ENCODE data around the gene WBP4. TPM values are rescaled to one million over a fixed set of nuclear protein-coding genes. Genes with fewer than 3 reads are reported as not detected.

WBP4 gene
- total and polyA plus RNA-seq, 5 donors from 2014 or later: 3.0 to 5.6 (median 3.5) TPM

- H3K9me3 ChIP-seq (ENCODE audit: control insufficient read depth in 2 of 2, low read length in 2 of 2): no peaks in the 10 kb centered on the region
- H3K36me3 Mint-ChIP-seq: peaks cover 30% of the 10 kb centered on the region
- no peak overlapping the region for H3K27ac ChIP-seq (ENCODE audit: insufficient read depth, low read length, poor library complexity, severe bottlenecking)
- DNase-seq (no peak), ATAC-seq (ENCODE audit: low read depth in 2 of 2) (no peak)
- H3K4me3 ChIP-seq (ENCODE audit: low read depth, low read length): no peak overlapping the region
- peaks cover 20% of the 10 kb centered on the region for H3K27me3 Mint-ChIP-seq
- peaks cover 0 to 3% (median 0%) of the 10 kb centered on the region in 7 donors for H3K9me3 Mint-ChIP-seq
- H3K36me3 ChIP-seq (ENCODE audit: control insufficient read depth, insufficient read depth, low read length): peaks cover 40% of the 10 kb centered on the region
- H3K4me1 Mint-ChIP-seq: peaks cover 29 to 64% (median 40%) of the 10 kb centered on the region in 4 donors
- no peaks in the 10 kb centered on the region for H3K27me3 ChIP-seq (ENCODE audit: control insufficient read depth, insufficient read depth, low read length)
- H3K4me1 ChIP-seq (ENCODE audit: control insufficient read depth, insufficient read depth, low read length, poor library complexity, severe bottlenecking): peaks cover 17% of the 10 kb centered on the region
- peak overlapping the region in 2 of 4 donors; percentile 21 to 90 for H3K4me3 Mint-ChIP-seq
- no peak overlapping the region for H3K27ac Mint-ChIP-seq
Measured at GRCh38 chr13:41064493-41064892, 3.2 kb downstream of the WBP4 start.

GRCh38 chr13:41065078-41065477, 3.8 kb downstream of the WBP4 start:
- H3K4me3 Mint-ChIP-seq: peak overlapping the region in 1 of 4 donors; percentile 63
- peaks cover 20% of the 10 kb centered on the region for H3K27me3 Mint-ChIP-seq
- H3K27ac ChIP-seq (ENCODE audit: insufficient read depth, low read length, poor library complexity, severe bottlenecking): no peak overlapping the region
- DNase-seq (no peak), ATAC-seq (ENCODE audit: low read depth in 2 of 2) (no peak)
- peaks cover 12% of the 10 kb centered on the region for H3K4me1 ChIP-seq (ENCODE audit: control insufficient read depth, insufficient read depth, low read length, poor library complexity, severe bottlenecking)
- peaks cover 0 to 3% (median 0%) of the 10 kb centered on the region in 7 donors for H3K9me3 Mint-ChIP-seq
- no peak overlapping the region for H3K4me3 ChIP-seq (ENCODE audit: low read depth, low read length)
- peaks cover 46% of the 10 kb centered on the region for H3K36me3 ChIP-seq (ENCODE audit: control insufficient read depth, insufficient read depth, low read length)
- no peaks in the 10 kb centered on the region for H3K9me3 ChIP-seq (ENCODE audit: control insufficient read depth in 2 of 2, low read length in 2 of 2)
- no peaks in the 10 kb centered on the region for H3K27me3 ChIP-seq (ENCODE audit: control insufficient read depth, insufficient read depth, low read length)
- H3K27ac Mint-ChIP-seq: no peak overlapping the region
- peaks cover 32% of the 10 kb centered on the region for H3K36me3 Mint-ChIP-seq
- H3K4me1 Mint-ChIP-seq: peaks cover 26 to 58% (median 39%) of the 10 kb centered on the region in 4 donors

- Mint-ChIP-seq H3K27ac (no peak overlapping the region), H3K36me3 (peaks cover 45% of the 10 kb centered on the region), H3K4me1 (peaks cover 2 to 7% (median 5%) of the 10 kb centered on the region in 4 donors), H3K4me3 (no peak overlapping the region), H3K9me3 (peaks cover 0 to under 1% (median 0%) of the 10 kb centered on the region in 7 donors), H3K27me3 (no peaks in the 10 kb centered on the region)
- no peak for DNase-seq
- Histone ChIP-seq H3K27ac (ENCODE audit: insufficient read depth, low read length, poor library complexity, severe bottlenecking) (no peak overlapping the region), H3K9me3 (ENCODE audit: control insufficient read depth in 2 of 2, low read length in 2 of 2) (no peaks in the 10 kb centered on the region), H3K27me3 (ENCODE audit: control insufficient read depth, insufficient read depth, low read length) (no peaks in the 10 kb centered on the region), H3K36me3 (ENCODE audit: control insufficient read depth, insufficient read depth, low read length) (peaks cover 48% of the 10 kb centered on the region), H3K4me3 (ENCODE audit: low read depth, low read length) (no peak overlapping the region), H3K4me1 (ENCODE audit: control insufficient read depth, insufficient read depth, low read length, poor library complexity, severe bottlenecking) (no peaks in the 10 kb centered on the region)
- ATAC-seq (ENCODE audit: low read depth in 2 of 2): no peak
Measured at GRCh38 chr13:41074523-41074922, 13.2 kb downstream of the WBP4 start.

GRCh38 chr13:41075034-41075433, 13.7 kb downstream of the WBP4 start:
- no peaks in the 10 kb centered on the region for H3K27me3 Mint-ChIP-seq
- H3K36me3 ChIP-seq (ENCODE audit: control insufficient read depth, insufficient read depth, low read length): peaks cover 43% of the 10 kb centered on the region
- H3K9me3 Mint-ChIP-seq: peaks cover 0 to 2% (median 0%) of the 10 kb centered on the region in 7 donors
- H3K4me3 ChIP-seq (ENCODE audit: low read depth, low read length): no peak overlapping the region
- DNase-seq: peak; percentile 21 to 44 (median 44)
- H3K4me1 Mint-ChIP-seq: peaks cover 2 to 6% (median 5%) of the 10 kb centered on the region in 4 donors
- H3K27me3 ChIP-seq (ENCODE audit: control insufficient read depth, insufficient read depth, low read length): no peaks in the 10 kb centered on the region
- peaks cover 46% of the 10 kb centered on the region for H3K36me3 Mint-ChIP-seq
- H3K4me3 Mint-ChIP-seq: no peak overlapping the region
- no peak overlapping the region for H3K27ac Mint-ChIP-seq
- H3K4me1 ChIP-seq (ENCODE audit: control insufficient read depth, insufficient read depth, low read length, poor library complexity, severe bottlenecking): no peaks in the 10 kb centered on the region
- no peak for ATAC-seq (ENCODE audit: low read depth in 2 of 2)
- H3K27ac ChIP-seq (ENCODE audit: insufficient read depth, low read length, poor library complexity, severe bottlenecking): no peak overlapping the region
- no peaks in the 10 kb centered on the region for H3K9me3 ChIP-seq (ENCODE audit: control insufficient read depth in 2 of 2, low read length in 2 of 2)

GRCh38 chr13:41075485-41075884, 14.2 kb downstream of the WBP4 start:
- no peak for DNase-seq
- H3K9me3 Mint-ChIP-seq: peaks cover 0 to 2% (median 0%) of the 10 kb centered on the region in 7 donors
- no peak for ATAC-seq (ENCODE audit: low read depth in 2 of 2)
- H3K4me1 Mint-ChIP-seq: peaks cover under 1 to 4% (median 2%) of the 10 kb centered on the region in 4 donors
- Histone ChIP-seq H3K27me3 (ENCODE audit: control insufficient read depth, insufficient read depth, low read length) (no peaks in the 10 kb centered on the region), H3K36me3 (ENCODE audit: control insufficient read depth, insufficient read depth, low read length) (peaks cover 39% of the 10 kb centered on the region), H3K27ac (ENCODE audit: insufficient read depth, low read length, poor library complexity, severe bottlenecking) (no peak overlapping the region), H3K9me3 (ENCODE audit: control insufficient read depth in 2 of 2, low read length in 2 of 2) (no peaks in the 10 kb centered on the region), H3K4me3 (ENCODE audit: low read depth, low read length) (no peak overlapping the region), H3K4me1 (ENCODE audit: control insufficient read depth, insufficient read depth, low read length, poor library complexity, severe bottlenecking) (no peaks in the 10 kb centered on the region)
- peaks cover 46% of the 10 kb centered on the region for H3K36me3 Mint-ChIP-seq
- H3K27me3 Mint-ChIP-seq: no peaks in the 10 kb centered on the region
- H3K4me3 Mint-ChIP-seq: no peak overlapping the region
- H3K27ac Mint-ChIP-seq: no peak overlapping the region

- DNase-seq (no peak), ATAC-seq (ENCODE audit: low read depth in 2 of 2) (no peak)
- Histone ChIP-seq H3K27ac (ENCODE audit: insufficient read depth, low read length, poor library complexity, severe bottlenecking) (no peak overlapping the region), H3K9me3 (ENCODE audit: control insufficient read depth in 2 of 2, low read length in 2 of 2) (no peaks in the 10 kb centered on the region), H3K4me3 (ENCODE audit: low read depth, low read length) (no peak overlapping the region), H3K27me3 (ENCODE audit: control insufficient read depth, insufficient read depth, low read length) (no peaks in the 10 kb centered on the region), H3K36me3 (ENCODE audit: control insufficient read depth, insufficient read depth, low read length) (peaks cover 32% of the 10 kb centered on the region), H3K4me1 (ENCODE audit: control insufficient read depth, insufficient read depth, low read length, poor library complexity, severe bottlenecking) (no peaks in the 10 kb centered on the region)
- Mint-ChIP-seq H3K4me3 (no peak overlapping the region), H3K9me3 (peaks cover 0 to 2% (median 0%) of the 10 kb centered on the region in 7 donors), H3K27ac (peak overlapping the region in 1 of 3 donors; percentile 53), H3K27me3 (no peaks in the 10 kb centered on the region), H3K4me1 (peaks cover 0 to 8% (median 1%) of the 10 kb centered on the region in 4 donors), H3K36me3 (peaks cover 42% of the 10 kb centered on the region)
Measured at GRCh38 chr13:41077475-41077874, 16.2 kb downstream of the WBP4 start.

GRCh38 chr13:41079725-41080124, 18.4 kb downstream of the WBP4 start:
- DNase-seq: no peak
- H3K9me3 ChIP-seq (ENCODE audit: control insufficient read depth in 2 of 2, low read length in 2 of 2): no peaks in the 10 kb centered on the region
- H3K36me3 ChIP-seq (ENCODE audit: control insufficient read depth, insufficient read depth, low read length): peaks cover 38% of the 10 kb centered on the region
- H3K9me3 Mint-ChIP-seq: peaks cover 0 to 2% (median 0%) of the 10 kb centered on the region in 7 donors
- no peaks in the 10 kb centered on the region for H3K27me3 ChIP-seq (ENCODE audit: control insufficient read depth, insufficient read depth, low read length)
- no peak overlapping the region for H3K4me3 Mint-ChIP-seq
- H3K4me1 Mint-ChIP-seq: peaks cover 0 to 10% (median 1%) of the 10 kb centered on the region in 4 donors
- H3K4me3 ChIP-seq (ENCODE audit: low read depth, low read length): no peak overlapping the region
- no peak overlapping the region for H3K27ac ChIP-seq (ENCODE audit: insufficient read depth, low read length, poor library complexity, severe bottlenecking)
- no peak for ATAC-seq (ENCODE audit: low read depth in 2 of 2)
- H3K4me1 ChIP-seq (ENCODE audit: control insufficient read depth, insufficient read depth, low read length, poor library complexity, severe bottlenecking): no peaks in the 10 kb centered on the region
- no peak overlapping the region for H3K27ac Mint-ChIP-seq
- peaks cover 47% of the 10 kb centered on the region for H3K36me3 Mint-ChIP-seq
- no peaks in the 10 kb centered on the region for H3K27me3 Mint-ChIP-seq

GRCh38 chr13:41085961-41086585, 24.8 kb downstream of the WBP4 start:
- H3K36me3 ChIP-seq (ENCODE audit: control insufficient read depth, insufficient read depth, low read length): peaks cover 21% of the 10 kb centered on the region
- H3K27ac ChIP-seq (ENCODE audit: insufficient read depth, low read length, poor library complexity, severe bottlenecking): no peak overlapping the region
- Mint-ChIP-seq H3K4me3 (no peak overlapping the region), H3K27ac (peak overlapping the region in 2 of 3 donors; percentile 38 to 68), H3K36me3 (peaks cover 21% of the 10 kb centered on the region), H3K27me3 (no peaks in the 10 kb centered on the region), H3K4me1 (peaks cover 4 to 18% (median 10%) of the 10 kb centered on the region in 4 donors), H3K9me3 (peaks cover 0 to 3% (median 2%) of the 10 kb centered on the region in 7 donors)
- no peak overlapping the region for H3K4me3 ChIP-seq (ENCODE audit: low read depth, low read length)
- H3K27me3 ChIP-seq (ENCODE audit: control insufficient read depth, insufficient read depth, low read length): no peaks in the 10 kb centered on the region
- ATAC-seq (ENCODE audit: low read depth in 2 of 2) (no peak), DNase-seq (peak in 1 of 3 donors; percentile 15)
- H3K4me1 ChIP-seq (ENCODE audit: control insufficient read depth, insufficient read depth, low read length, poor library complexity, severe bottlenecking): no peaks in the 10 kb centered on the region
- no peaks in the 10 kb centered on the region for H3K9me3 ChIP-seq (ENCODE audit: control insufficient read depth in 2 of 2, low read length in 2 of 2)

Data from CD4-positive, CD25-positive, alpha-beta regulatory T cell (primary cell).